Endometrial microvascular endothelial cells (primary cell): Measurements from ENCODE around the gene MKI67. TPM values are rescaled to one million over a fixed set of nuclear protein-coding genes. Genes with fewer than 3 reads are reported as not detected.
"Not testable (repeated sequence)": the region's sequence is repeated elsewhere in the genome, so short reads cannot be mapped to it uniquely, and the experiment has no call there.

Experiments used
- in situ Hi-C: cut with HindIII; loops from 2 replicates; pipeline ENCODE4 v1.10.0; 2017; ENCODE audit warnings: low sequenced_read_pairs, low pct_unique_long_range_greater_than_20kb; ENCODE audit errors: inconsistent ontology term
- total RNA-seq: library from RNA; depleted of rRNA; stranded (reverse); fragments of >200 nt; gene quantifications from one replicate; pipeline ENCODE4 v1.2.3, GENCODE V29; 2015; ENCODE audit errors: inconsistent ontology term

Gene MKI67
- total RNA-seq, 1 donor from 2014 or later, result 43.8 TPM

DNA sequence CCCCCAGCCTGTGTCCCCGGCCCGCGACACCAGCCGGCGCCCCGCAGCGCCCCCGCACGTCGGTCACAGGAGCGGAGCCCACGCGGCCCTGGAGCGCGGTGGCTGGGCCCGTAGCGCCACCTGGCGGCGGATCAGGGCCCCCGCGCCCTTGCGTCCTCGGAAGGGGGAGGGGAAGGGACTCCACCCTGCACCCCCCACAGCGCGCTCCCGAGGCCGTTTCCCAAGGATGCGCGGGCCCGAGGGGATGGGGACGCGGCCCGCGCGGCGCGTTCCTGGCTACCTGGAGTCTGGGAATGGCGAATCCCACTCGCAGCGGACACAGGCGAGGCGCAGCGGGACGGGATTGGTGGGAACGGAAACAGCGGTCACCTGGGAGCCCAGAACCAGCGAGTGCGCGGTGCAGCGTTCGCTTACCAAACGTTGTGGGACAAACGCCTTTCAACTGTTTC, 23.8 kb upstream of the MKI67 start:
- in situ Hi-C loops, result no loop called here

DNA sequence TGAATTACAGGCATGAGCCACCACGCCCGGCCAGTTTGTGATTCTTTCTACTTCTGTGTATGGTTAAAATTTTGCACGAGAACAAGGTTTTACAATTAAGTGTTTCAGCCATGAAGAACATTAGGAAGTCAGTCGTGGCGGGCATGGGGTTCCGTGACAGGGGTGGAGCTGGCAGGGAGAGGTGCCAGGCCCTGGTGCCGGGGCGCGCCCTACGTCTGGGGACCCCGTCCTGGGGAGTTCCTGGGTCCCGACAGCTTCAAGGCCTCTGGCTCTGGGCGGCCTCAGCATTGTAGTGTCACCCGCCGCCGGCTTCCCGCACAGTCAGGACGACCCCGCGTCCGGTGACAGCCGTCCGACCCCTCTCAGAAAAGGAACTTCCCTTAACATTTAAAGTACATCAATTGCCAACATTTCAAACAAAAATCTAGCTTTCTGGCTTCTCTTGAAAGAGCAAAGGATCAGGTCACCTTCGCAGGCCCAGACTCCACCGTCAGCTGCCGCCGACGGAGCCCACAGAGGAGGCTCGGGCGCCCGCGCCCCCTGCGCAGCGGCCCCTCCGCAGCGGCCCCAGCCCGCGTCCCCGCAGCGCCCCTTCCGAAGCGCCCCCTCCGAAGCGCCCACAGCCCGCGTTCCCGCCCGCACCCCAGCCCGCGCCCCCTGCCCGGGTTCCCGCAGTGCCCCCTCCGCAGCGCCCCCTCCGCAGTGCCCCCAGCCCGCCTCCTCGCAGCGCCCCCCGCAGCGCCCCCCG, 23.2 kb upstream of the MKI67 start:
- in situ Hi-C loops, result no loop called here

DNA sequence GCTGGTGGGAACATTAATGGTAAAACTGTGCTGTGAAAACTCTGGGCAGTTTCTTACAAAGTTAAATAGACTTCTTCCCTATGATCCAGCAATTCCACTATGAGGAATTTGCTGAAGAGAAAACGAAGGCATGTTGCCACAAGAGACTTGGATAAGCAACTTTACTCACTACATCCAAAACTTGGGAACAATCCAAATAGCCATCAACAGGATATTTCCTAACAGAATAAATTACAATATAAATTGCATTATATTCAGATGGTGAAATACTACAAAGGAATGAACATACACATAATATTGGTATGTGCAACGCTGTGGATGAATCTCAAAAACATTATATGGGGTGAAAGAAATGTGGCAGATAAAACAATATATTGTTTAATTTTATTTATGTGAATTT, 21.4 kb upstream of the MKI67 start:
- in situ Hi-C loops, result no loop called here

DNA sequence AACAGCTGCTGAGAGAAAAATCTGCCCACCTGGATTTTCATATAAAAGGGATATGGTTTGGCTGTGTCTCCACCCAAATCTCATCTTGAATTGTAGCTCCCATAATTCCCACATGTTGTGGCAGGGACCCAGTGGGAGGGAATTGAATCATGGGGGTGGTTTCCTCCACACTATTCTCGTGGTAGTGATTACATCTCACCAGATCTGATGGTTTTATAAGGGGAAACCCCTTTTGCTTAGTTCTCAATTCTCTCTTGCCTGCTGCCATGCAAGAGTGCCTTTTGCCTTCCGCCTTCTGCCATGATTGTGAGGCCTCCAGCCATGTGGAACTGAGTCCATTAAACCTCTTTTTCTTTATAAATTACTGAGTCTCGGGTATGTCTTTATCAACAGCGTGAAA, 20.8 kb upstream of the MKI67 start:
- in situ Hi-C loops, result no loop called here

DNA sequence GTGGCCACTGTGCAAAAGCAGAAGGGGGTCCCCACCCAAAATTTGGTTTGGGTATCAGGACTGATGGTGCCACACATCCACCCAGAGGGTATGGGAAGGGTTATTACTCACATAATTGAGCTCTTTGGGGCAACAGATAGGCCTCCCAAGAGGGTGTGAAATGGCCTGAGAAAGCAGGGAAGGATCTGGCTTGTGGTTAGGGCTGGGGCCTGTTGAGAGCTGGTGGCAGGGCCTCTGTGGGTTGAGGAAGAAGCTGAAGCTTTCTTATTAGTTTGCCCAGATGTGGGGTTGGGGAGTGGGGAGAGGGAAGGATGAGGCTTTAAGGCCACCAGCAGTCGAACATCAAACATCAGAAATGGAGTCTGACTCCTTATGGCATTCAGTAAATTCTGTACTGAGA, 18.3 kb upstream of the MKI67 start:
- in situ Hi-C loops, result no loop called here

DNA sequence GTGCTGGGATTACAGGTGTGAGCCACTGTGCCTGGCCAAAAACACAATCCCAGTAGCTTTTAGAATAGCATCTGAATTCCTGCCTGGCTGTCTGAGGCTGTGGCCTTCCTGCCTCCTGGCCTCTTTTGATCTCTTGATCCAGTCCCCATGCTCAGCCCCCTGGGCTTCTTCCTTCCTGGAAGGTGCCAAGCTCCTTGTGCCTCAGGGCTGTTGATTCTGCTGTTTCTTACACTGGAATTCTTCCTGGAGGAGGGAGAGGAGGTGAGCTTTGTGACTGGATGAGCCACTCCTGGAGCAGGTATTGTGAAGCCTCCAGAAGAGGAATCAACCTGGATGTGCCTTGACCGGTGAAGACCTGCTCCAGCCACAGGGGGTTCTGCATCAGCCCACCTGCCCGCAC, 17.3 kb upstream of the MKI67 start:
- in situ Hi-C loops, result no loop called here

DNA sequence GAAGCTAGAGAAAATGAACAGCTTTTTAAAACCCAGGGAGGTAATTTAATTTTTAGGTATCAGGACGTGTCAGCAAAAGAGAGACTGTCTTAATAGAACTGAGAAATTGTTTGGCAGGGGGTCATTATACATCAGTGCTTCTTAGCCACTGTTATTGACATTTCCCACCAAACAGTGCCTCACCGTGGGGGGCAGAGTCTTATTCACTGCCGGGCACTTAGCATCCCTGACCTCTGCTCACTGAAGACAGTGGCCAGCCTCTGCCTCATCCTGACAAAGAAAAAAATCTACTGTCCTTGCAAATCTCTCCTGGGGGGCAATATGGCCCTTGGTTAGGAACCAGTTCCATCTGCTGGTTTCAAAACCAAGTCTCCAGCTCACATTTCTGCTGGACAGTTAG, 14.2 kb upstream of the MKI67 start:
- in situ Hi-C loops, result no loop called here

DNA sequence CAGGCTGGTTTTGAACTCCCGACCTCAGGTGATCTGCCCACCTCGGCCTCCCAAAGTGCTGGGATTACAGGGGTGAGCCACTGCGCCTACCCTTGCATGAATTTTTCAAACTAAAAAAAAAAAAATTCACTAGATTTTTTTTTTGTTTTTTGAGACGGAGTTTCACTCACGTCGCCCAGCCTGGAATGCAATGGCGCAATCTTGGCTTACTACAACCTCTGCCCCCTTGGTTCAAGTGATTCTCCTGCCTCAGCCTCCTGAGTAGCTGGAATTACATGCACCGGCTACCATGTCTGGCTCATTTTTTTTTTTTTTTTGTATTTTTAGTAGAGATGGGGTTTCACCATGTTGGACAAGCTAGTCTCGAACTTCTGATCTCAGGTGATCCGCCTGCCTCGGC, 12.2 kb upstream of the MKI67 start:
- in situ Hi-C loops, result not testable (repeated sequence)

DNA sequence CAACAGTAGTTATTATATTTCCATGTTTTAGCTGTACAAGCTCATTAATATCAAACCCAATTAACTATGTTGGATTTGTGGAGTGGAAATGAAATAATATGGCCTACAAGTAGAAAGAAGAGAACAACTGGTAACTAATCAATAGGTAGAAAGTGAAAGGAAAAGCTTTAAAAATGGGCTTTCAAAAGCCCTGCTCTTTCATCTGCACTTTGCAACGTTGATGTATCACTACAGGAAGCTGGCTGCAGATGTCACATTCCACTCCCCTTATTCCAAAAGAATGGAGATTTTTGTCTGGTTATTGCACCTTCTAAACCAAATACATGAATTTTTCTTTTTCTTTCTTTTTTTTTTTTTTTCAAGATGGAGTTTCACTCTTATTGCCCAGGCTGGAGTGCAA, 11.7 kb upstream of the MKI67 start:
- in situ Hi-C loops, result no loop called here

DNA sequence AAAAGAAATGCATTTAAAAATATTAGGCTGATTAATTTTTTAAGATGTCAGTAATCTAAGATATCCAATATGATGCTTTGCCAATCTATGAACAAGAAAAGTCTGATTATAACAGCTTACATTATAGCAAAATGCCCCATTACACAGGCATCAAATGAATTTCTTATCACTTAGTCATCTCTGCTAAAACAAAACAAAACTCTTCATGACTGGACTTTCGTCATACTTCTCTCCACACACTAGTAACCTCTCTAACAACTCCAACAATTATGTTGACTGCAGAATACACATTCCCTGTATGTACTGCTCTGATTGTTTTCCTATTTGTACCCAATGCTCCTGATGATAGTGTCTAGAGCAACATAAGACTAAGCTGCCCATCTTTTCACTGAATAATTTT, 3.8 kb upstream of the MKI67 start:
- in situ Hi-C loops, result no loop called here

DNA sequence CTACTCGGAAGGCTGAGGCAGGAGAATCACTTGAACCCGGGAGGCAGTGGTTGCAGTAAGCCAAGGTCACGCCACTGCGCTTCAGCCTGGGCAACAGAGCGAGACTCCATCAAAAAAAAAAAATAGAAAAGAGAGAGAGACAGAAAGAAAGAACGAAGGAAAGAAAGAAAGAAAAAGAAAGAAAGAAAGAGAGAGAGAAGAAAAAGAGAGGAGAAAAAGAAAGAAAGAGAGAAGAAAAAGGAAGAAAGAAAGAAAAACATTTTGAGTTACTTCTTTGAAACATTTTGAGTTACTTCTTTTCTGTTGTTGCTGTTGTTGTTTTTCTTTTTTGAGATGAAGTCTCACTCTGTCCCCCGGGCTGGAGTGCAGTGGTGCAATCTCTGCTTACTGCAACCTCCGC, 2.4 kb upstream of the MKI67 start:
- in situ Hi-C loops, result no loop called here

DNA sequence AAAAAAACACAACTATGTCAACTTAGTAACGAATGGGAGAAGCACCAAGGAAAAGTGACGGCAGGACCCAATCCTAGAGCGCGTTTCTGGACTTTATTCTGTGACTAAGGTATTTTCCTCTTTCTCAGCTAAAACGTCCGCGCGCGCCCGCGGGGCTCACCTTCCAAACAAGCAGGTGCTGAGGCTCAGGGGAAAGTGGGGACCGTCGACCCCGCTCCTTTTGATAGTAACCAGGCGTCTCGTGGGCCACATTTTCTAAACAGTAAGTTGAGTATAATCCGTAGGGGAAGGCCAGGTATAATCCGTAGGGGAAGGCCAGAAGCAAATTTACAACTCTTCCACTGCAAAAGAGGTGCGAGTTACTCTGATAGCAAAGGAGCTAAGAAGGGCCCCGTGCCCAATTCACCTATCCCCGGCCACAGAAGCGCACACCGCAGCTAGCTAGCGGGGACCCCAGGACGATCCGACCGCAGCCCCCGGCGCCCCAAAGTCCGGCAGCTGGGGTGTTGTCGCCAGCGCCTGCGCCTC, 743 bp downstream of the MKI67 start:
- in situ Hi-C loops, result no loop called here

DNA sequence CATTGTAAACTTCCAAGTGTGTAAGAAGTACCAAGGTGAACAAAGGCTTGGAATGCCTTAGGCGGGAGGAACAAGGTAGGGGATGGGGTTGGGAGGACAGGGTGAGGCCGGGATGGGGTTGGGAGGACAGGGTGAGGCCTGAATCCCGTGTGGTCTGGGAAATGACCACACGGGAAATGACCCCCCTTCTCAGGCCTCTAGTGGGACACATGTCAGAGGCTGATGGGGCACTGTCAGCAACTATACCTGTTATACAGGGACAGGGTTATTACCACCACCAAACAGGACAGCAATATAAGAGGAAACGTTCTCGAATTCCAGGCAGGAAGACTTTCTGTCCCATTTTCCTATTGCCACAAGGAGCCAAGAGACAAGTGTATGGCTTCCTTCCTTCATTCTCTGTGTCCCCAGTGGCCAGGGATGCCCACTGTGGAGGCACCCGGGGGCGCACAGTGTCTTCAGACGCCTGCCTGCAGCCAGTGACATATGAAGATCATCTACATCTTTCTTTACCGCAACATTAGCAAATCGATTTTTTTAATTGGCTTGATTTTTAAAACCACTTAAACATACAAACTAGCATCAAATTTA, 1.3 kb downstream of the MKI67 start:
- in situ Hi-C loops, result no loop called here

DNA sequence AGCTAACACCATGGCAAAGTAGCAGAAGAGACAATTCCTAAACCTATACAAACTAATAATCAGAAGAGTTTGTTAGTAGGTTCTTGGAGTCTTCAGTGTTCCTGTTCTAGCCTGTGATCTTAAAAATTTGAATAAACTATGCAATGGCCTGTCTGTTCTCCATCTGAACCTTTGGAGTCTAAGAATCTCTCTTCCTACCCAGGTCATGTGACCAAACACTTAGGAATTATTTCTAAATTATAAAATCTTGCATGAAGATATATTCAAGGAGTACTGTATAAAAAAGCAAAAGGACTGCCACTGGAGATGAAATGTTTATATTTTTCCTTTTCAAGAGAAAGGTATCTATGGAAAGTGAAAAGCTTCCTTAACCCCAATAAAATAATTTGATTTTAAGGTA, 2.4 kb downstream of the MKI67 start:
- in situ Hi-C loops, result no loop called here

DNA sequence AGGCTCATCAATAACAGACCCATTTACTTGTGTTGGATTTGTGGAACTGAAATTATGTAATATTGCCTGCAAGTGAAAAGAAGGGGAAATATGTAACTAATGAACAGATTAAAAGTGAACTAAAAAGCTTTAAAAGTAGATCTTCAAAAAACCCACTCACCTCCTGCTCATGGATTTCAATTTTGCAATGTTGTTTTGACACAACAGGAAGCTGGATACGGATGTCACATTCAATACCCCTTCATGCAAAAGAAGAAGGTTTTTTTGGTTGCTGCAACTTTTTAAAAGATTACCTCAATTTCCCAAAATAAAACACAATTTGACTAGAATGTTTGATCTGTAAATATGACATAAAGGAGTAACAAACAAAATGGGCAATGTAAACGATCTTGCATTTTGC, 3.3 kb downstream of the MKI67 start:
- in situ Hi-C loops, result no loop called here

DNA sequence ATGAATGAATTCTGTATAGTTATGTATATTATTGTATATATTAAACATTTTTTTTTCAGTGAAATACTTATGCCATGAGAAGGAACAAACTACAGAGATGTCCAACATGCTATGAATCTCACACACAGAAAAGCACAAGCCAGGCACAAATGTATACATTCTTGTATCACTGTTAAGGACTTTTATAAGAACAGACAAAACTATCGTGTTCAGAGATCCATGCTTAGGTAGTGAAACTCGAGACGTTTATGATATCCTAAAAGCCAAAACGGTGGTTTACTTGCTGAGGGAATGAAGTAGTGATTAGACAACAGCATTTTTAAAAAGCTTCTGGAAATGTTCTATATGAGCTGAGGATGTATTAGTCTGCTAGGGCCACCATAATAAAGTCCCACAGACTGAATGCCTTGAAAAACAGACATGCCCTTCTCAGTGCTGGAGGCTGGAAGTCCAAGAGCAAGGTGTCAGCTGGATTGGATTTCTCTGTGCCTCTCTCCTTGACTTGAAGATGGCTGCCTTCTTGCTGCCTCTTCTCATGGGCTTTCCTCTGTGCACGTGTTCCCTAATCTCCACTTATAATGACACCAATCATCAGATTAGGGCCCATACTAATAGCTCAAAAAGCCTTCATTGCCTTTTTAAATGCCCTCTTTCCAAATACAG, 4.3 kb downstream of the MKI67 start:
- in situ Hi-C loops, result no loop called here

DNA sequence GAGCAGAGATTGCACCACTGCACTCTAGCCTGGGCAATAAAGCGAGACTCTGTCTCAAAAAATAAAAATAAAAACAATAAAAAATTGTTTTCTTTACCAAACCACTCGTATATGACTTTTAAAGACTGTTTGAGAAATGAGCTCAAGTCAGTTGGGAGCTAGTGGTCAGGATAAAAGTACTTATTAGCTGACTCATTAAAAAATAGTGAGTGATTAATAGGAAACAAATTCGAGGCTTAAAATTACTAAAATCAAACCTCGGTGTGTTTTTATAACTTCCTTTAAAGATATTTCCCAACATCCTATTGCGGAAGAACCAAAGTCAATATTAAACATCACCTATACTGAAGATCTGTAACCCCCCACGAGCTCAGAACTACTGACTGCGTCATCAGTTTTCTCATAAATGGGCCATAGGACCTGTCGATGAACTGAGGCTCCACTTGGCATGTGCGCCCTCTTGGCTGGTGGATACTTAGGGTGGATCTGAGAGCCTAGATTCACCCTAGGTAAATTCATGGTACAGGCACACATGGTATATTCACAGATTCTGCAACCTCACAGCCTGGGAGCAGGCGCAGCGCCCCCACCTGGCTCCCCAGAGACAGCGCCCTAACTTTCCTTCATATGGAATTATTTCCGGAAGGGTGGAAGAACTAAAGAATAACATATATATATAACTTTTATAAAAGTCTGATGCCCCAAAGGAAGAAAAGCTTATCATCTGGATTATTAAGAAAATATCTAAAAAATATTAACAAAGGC, 9.2 kb downstream of the MKI67 start:
- in situ Hi-C loops, result no loop called here

DNA sequence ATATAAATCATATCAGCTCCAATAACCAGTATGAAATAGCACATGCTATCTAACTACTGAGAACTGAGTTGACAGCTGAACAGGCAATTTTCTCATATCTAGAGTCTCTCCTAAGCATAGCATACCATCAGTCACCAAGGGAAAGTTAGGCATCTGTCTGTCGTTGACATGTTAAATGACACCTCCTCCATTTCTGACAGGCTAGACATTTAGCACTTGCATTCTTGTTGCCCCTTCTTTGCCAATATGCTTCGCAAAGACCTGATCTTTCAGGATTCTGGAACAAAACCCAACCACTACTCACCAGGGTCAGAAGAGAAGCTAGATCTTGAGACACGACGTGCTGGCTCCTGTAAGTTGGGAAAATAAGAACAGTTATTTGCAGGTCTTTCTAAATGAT, 10.0 kb downstream of the MKI67 start:
- in situ Hi-C loops, result no loop called here

DNA sequence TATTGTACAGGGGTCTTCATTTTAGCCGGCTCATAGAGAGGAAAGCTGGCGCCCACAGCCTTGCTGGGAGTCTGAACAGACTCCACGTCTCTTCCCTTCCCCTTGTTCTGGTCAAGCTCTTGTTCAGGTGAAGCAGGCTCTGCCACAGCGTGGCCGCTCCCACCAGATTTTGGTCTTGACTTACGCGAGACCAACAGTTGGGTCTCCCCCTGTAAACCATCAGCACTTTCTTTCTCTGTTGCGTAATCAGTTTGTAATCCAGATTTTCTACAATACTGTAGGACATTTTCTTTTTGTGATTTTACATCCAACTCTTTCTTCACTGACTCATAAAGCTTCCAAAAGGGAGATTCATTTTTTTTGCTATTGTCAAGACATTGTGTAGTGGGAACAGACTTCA, 10.9 kb downstream of the MKI67 start:
- in situ Hi-C loops, result no loop called here
